Measurements from ENCODE around the gene RAB36. TPM values are rescaled to one million over a fixed set of nuclear protein-coding genes. Genes with fewer than 3 reads are reported as not detected.

Gene RAB36
- total RNA-seq, 2 donors from 2014 or later: 0.98 to 2.3 TPM

DNA sequence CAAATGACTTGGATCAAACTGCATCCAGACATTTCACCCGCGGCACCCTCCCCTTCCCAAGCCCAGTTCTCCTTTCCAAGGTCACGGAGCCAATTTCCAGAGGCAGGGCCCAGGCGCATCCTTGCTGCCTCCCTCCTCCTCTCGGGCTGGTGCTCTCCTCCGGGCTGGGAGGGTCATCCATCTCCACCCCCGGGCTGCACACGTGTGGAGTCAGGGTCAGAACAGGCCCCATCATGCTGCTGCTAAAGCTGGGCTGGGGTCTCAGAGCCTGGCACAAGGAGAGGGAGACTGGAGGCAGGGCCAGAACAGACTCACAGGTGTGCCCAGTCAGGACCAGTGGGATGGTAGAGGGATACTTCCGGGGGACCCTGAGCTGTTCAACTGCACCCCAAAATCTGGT lies 17.5 kb upstream of the RAB36 start:
- intact Hi-C loops (cut with DNase I): loop anchor here (2.0 to 10.0 kb wide), 2 partner anchors 169 to 257 kb away; no protein-coding TSS in a partner anchor

DNA sequence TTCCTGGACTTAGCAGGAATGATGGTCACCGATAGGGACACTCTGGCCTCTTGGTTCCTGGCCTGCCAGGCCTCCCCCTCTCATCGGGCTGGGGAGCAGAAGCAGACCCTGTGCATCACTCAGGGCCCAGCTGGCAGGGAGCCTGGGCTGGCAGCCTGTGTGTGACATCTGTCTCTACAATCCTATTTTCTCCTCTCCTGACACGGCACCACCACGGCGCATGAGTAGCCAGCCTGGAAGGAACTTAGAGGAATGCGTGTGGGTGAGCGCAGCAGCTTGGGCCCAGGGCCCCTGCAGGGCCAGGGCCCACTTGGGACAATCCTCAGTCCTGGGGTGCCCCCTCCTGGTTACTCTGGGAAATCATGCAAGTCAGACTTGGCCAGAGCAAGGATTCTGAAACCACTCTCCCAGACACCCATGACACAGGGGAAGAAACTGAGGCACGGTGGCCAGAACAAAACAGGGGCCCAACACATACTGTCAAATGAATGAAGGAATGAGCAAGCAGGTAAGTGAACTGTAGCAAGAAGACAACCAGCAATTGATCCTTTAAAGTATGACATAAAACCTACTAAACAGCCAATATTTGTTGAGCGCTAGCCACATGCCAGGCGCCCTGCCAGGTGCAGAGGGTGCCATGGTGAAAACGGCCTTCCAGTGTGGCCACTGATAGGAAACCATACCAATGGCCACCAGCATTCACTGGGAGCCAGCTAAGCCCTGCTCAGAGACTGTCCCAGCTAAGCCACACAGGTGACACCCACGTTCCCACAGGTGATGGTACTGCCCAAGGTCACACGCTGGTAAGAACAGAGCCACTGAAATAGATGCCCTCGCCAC lies 16.8 kb upstream of the RAB36 start:
- no peak overlapping the region for H3K9ac ChIP-seq (ENCODE audit: low read depth in 2 of 2, low read length in 2 of 2)
- no peak overlapping the region for H3K27ac ChIP-seq
- peak; percentile 78 for DNase-seq
- no peak overlapping the region for H3K4me3 ChIP-seq
- H3K36me3 ChIP-seq: no peaks in the 10 kb centered on the region
- TF ChIP-seq, protein P1, sequence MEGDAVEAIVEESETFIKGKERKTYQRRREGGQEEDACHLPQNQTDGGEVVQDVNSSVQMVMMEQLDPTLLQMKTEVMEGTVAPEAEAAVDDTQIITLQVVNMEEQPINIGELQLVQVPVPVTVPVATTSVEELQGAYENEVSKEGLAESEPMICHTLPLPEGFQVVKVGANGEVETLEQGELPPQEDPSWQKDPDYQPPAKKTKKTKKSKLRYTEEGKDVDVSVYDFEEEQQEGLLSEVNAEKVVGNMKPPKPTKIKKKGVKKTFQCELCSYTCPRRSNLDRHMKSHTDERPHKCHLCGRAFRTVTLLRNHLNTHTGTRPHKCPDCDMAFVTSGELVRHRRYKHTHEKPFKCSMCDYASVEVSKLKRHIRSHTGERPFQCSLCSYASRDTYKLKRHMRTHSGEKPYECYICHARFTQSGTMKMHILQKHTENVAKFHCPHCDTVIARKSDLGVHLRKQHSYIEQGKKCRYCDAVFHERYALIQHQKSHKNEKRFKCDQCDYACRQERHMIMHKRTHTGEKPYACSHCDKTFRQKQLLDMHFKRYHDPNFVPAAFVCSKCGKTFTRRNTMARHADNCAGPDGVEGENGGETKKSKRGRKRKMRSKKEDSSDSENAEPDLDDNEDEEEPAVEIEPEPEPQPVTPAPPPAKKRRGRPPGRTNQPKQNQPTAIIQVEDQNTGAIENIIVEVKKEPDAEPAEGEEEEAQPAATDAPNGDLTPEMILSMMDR (IDR thresholded peaks at IDR 0.05): peak; percentile 82
- no peaks in the 10 kb centered on the region for H3K9me3 ChIP-seq
- H3K4me1 ChIP-seq: no peaks in the 10 kb centered on the region
- intact Hi-C loops (cut with DNase I): loop anchor here (2.0 to 10.0 kb wide), 2 partner anchors 170 to 256 kb away; no protein-coding TSS in a partner anchor
- no peaks in the 10 kb centered on the region for H3K27me3 ChIP-seq

More for the DNA sequence above, 17.5 kb upstream of the RAB36 start:
- H3K27me3 ChIP-seq: no peaks in the 10 kb centered on the region
- H3K9me3 ChIP-seq: no peaks in the 10 kb centered on the region
- no peaks in the 10 kb centered on the region for H3K36me3 ChIP-seq
- H3K9ac ChIP-seq (ENCODE audit: low read depth in 2 of 2, low read length in 2 of 2): no peak overlapping the region
- TF ChIP-seq, protein P1 (IDR thresholded peaks at IDR 0.05): no peak
- H3K4me3 ChIP-seq: no peak overlapping the region
- no peak overlapping the region for H3K27ac ChIP-seq
- no peak for DNase-seq
- H3K4me1 ChIP-seq: no peaks in the 10 kb centered on the region

GRCh38 chr22:23129149-23129548 lies 16.1 kb upstream of the RAB36 start:
- Histone ChIP-seq H3K27ac (no peak overlapping the region), H3K27me3 (no peaks in the 10 kb centered on the region), H3K9ac (ENCODE audit: low read depth in 2 of 2, low read length in 2 of 2) (no peak overlapping the region), H3K4me1 (no peaks in the 10 kb centered on the region), H3K4me3 (no peak overlapping the region), H3K36me3 (no peaks in the 10 kb centered on the region), H3K9me3 (no peaks in the 10 kb centered on the region)
- TF ChIP-seq, protein P1 (IDR thresholded peaks at IDR 0.05): no peak
- DNase-seq: no peak
- intact Hi-C loops (cut with DNase I): loop anchor here (2.0 to 10.0 kb wide), 2 partner anchors 170 to 256 kb away; no protein-coding TSS in a partner anchor

DNA sequence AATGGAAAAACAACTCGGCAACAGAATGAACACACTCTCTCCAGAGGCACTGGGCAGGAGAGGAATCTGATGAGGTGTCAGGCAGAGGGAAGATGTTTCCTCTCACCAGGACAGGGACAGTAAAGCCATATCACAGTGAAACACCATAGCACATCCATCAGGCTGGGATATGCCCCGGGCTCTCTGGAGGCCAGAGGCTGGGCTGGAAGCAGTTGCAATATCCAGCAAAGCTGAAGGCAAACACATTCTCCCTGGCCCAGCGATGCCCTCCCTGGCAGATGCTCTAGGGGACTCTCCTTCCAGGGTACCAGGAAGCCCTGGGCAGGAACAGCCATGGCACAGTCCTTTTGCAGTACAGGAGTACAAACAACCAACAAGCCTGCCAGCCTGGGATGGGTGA lies 14.6 kb upstream of the RAB36 start:
- Histone ChIP-seq H3K9me3 (no peaks in the 10 kb centered on the region), H3K4me1 (no peaks in the 10 kb centered on the region), H3K4me3 (no peak overlapping the region), H3K27me3 (no peaks in the 10 kb centered on the region), H3K27ac (no peak overlapping the region), H3K36me3 (no peaks in the 10 kb centered on the region), H3K9ac (ENCODE audit: low read depth in 2 of 2, low read length in 2 of 2) (no peak overlapping the region)
- intact Hi-C loops (cut with DNase I): no loop called here
- no peak for DNase-seq
- TF ChIP-seq, protein P1 (IDR thresholded peaks at IDR 0.05): no peak

- no peak for DNase-seq
- intact Hi-C loops (cut with DNase I): no loop called here
- H3K27ac ChIP-seq: no peak overlapping the region
- no peaks in the 10 kb centered on the region for H3K36me3 ChIP-seq
- no peaks in the 10 kb centered on the region for H3K27me3 ChIP-seq
- no peak overlapping the region for H3K9ac ChIP-seq (ENCODE audit: low read depth in 2 of 2, low read length in 2 of 2)
- H3K9me3 ChIP-seq: no peaks in the 10 kb centered on the region
- no peaks in the 10 kb centered on the region for H3K4me1 ChIP-seq
- no peak overlapping the region for H3K4me3 ChIP-seq
- TF ChIP-seq, protein P1 (IDR thresholded peaks at IDR 0.05): no peak
Observed at GRCh38 chr22:23131931-23132330, 13.3 kb upstream of the RAB36 start.
